HCT116 (cell line): ENCODE measurements around the gene CHST11. TPM values are rescaled to one million over a fixed set of nuclear protein-coding genes. Genes with fewer than 3 reads are reported as not detected.

Source experiments
- ATAC-seq: fragments of 200-7000 bp; cut with Tn5 transposase; 2 replicates; pipeline ENCODE4 v1.9.1; 2020; ENCODE audit warnings: mild to moderate bottlenecking, moderate library complexity
- BruUV-seq: library from RNA; stranded (reverse); fragments of 400-500 nt; replicated peaks from 2 replicates; lab custom pipeline; 2021; lab: Mats Ljungman, UMichigan
- CTCF ChIA-PET: fragments of 300-600 bp; sonication (Branson Sonifier 250); formaldehyde crosslinking; loops from one replicate; lab custom pipeline; 2021; ENCODE audit warnings: antibody characterized with exemption; lab: Charles Lee
- POLR2A ChIA-PET: fragments of 300-600, 350-600 bp; sonication (Branson Sonifier 250); formaldehyde crosslinking; loops from one replicate; lab custom pipeline; 2021; ENCODE audit warnings: antibody characterized with exemption; lab: Charles Lee
- RAD21 ChIA-PET, 2 experiments: fragments of 300-600 bp; sonication (Branson Sonifier 250); formaldehyde crosslinking; loops; one replicate each; lab custom pipeline; 2023; ENCODE audit warnings: low total read pairs in 2 of 2; ENCODE audit not compliant: uncharacterized antibody in 2 of 2, unreplicated experiment in 2 of 2, low non-redundant PET in 1 of 2; lab: Charles Lee
- DNase-seq: peaks from one replicate; pipeline ENCODE4 v3.0.0-alpha.2; 2010; ENCODE audit warnings: low read depth, low spot score
- H2AFZ ChIP-seq: fragments of 200-600 bp; shearing (Covaris generic), sonication (generic); 2 replicates; pipeline ENCODE4 v1.6.1; 2017; ENCODE audit warnings: low read depth, mixed run types, mixed read lengths, antibody characterized with exemption, low read length; ENCODE audit not compliant: poor library complexity, severe bottlenecking
- H3K27ac ChIP-seq: 2 replicates; pipeline ENCODE4 v1.5.1; 2012; ENCODE audit warnings: low read depth, low read length
- H3K27me3 ChIP-seq: fragments of 200-600 bp; sonication (generic); 2 replicates; pipeline ENCODE4 v1.6.1; 2016; ENCODE audit warnings: mixed run types, low read length, mixed read lengths; ENCODE audit not compliant: insufficient read depth
- H3K36me3 ChIP-seq, 2 experiments: fragments of 200-500 bp in 1 of 2; fragments of 200-600 bp in 1 of 2; sonication (Bioruptor generic) in 1 of 2; sonication (generic) in 1 of 2; 2 replicates each; pipeline versions ENCODE4 v1.5.1 to v1.6.1; 2014 to 2016; ENCODE audit warnings: low read length in 2 of 2, inconsistent platforms in 1 of 2, mixed read lengths in 1 of 2, mixed run types in 1 of 2; ENCODE audit not compliant: insufficient read depth in 2 of 2, control insufficient read depth in 1 of 2
- H3K4me1 ChIP-seq, 2 experiments: fragments of 200-600 bp in 1 of 2; sonication (generic) in 1 of 2; 2 replicates each; pipeline versions ENCODE4 v1.5.1 to v1.6.1; 2012 to 2017; ENCODE audit warnings: low read length in 2 of 2, inconsistent platforms in 1 of 2, mild to moderate bottlenecking in 1 of 2, mixed read lengths in 1 of 2, mixed run types in 1 of 2, moderate library complexity in 1 of 2; ENCODE audit not compliant: insufficient read depth in 2 of 2, control insufficient read depth in 1 of 2
- H3K4me2 ChIP-seq: fragments of 200-600 bp; sonication (generic); 2 replicates; pipeline ENCODE4 v1.6.1; 2017; ENCODE audit warnings: mixed run types, low read length, mixed read lengths
- H3K4me3 ChIP-seq, 2 experiments: fragments of 200-600 bp in 1 of 2; sonication (generic) in 1 of 2; replicated peaks in 1 of 2; 2 replicates each; pipeline ENCODE4 v1.5.1; 2011 to 2016; ENCODE audit warnings: low read length in 2 of 2, control low read depth in 1 of 2, low read depth in 1 of 2, mild to moderate bottlenecking in 1 of 2, mixed read lengths in 1 of 2, mixed run types in 1 of 2
- H3K79me2 ChIP-seq: fragments of 200-600 bp; sonication (generic); 2 replicates; pipeline ENCODE4 v1.6.1; 2017; ENCODE audit warnings: mild to moderate bottlenecking, mixed run types, low read length, moderate library complexity, mixed read lengths; ENCODE audit not compliant: insufficient read depth
- H3K9ac ChIP-seq: fragments of 200-600 bp; sonication (generic); 2 replicates; pipeline ENCODE4 v1.6.1; 2016; ENCODE audit warnings: low read length, mixed read lengths
- H3K9me2 ChIP-seq: fragments of 200-600 bp; sonication (generic), shearing (Covaris generic); 2 replicates; pipeline ENCODE4 v1.6.1; 2017; ENCODE audit warnings: mixed run types, mild to moderate bottlenecking, moderate library complexity; ENCODE audit not compliant: insufficient read depth
- H3K9me3 ChIP-seq, 2 experiments: fragments of 200-500 bp in 1 of 2; fragments of 200-600 bp in 1 of 2; sonication (Bioruptor generic) in 1 of 2; sonication (generic) in 1 of 2; 2 replicates each; pipeline ENCODE4 v1.6.1; 2014 to 2017; ENCODE audit warnings: low read length in 2 of 2, mixed read lengths in 2 of 2, inconsistent platforms in 1 of 2, low read depth in 1 of 2, mild to moderate bottlenecking in 1 of 2, mixed run types in 1 of 2, moderate library complexity in 1 of 2; ENCODE audit not compliant: control insufficient read depth in 1 of 2, insufficient read depth in 1 of 2
- H4K20me1 ChIP-seq: fragments of 200-600 bp; sonication (generic), shearing (Covaris generic); 2 replicates; pipeline ENCODE4 v1.6.1; 2017; ENCODE audit warnings: mixed run types, mild to moderate bottlenecking, moderate library complexity; ENCODE audit not compliant: insufficient read depth
- EGR1 ChIP-seq: IDR thresholded peaks from 2 replicates; pipeline ENCODE4 v1.6.1; 2012; ENCODE audit warnings: low read depth
- EZH2phosphoT487 ChIP-seq: fragments of 200-600 bp; IDR thresholded peaks from 2 replicates; pipeline ENCODE4 v1.6.1; 2018; ENCODE audit warnings: antibody characterized with exemption, borderline replicate concordance
- FOSL1 ChIP-seq: IDR thresholded peaks from 2 replicates; pipeline ENCODE4 v1.6.1; 2012; ENCODE audit warnings: low read depth
- POLR2A ChIP-seq: IDR thresholded peaks from 2 replicates; pipeline ENCODE4 v1.7.0; 2011; ENCODE audit warnings: borderline replicate concordance; ENCODE audit not compliant: insufficient read depth, insufficient read length; ENCODE audit errors: extremely low read depth
- POLR2AphosphoS5 ChIP-seq: IDR thresholded peaks from 2 replicates; pipeline ENCODE4 v1.6.1; 2011; ENCODE audit warnings: mild to moderate bottlenecking, low read depth, low read length, moderate library complexity
- RAD21 ChIP-seq: IDR thresholded peaks from 2 replicates; pipeline ENCODE4 v1.6.1; 2012; ENCODE audit warnings: low read depth, mild to moderate bottlenecking
- SP1 ChIP-seq: IDR thresholded peaks from 2 replicates; pipeline ENCODE4 v1.6.1; 2012; ENCODE audit warnings: low read depth
- intact Hi-C: fragments of 100-400 bp; cut with micrococcal nuclease; formaldehyde crosslinking; loops from 2 replicates; pipeline ENCODE4 v1.10.0; 2022
- total RNA-seq: library from RNA; stranded (reverse); gene quantifications from one replicate; pipeline ENCODE4 v1.2.1, GENCODE V29; 2021; ENCODE audit not compliant: unreplicated experiment
- TF ChIP-seq, protein P1 (sequence below): IDR thresholded peaks from 2 replicates; pipeline ENCODE4 v1.6.1; 2012; ENCODE audit warnings: low read depth
- TF ChIP-seq, protein P2 (sequence below), 3 experiments: fragments of 200-600 bp in 1 of 3; sonication (generic) in 1 of 3; IDR thresholded peaks in 2 of 3; conservative IDR thresholded peaks in 1 of 3; 2 replicates each; pipeline ENCODE4 v1.5.1; 2012 to 2017; ENCODE audit warnings: low read depth in 2 of 3, low read length in 2 of 3, antibody characterized with exemption in 1 of 3, borderline replicate concordance in 1 of 3, control low read depth in 1 of 3, mild to moderate bottlenecking in 1 of 3, mixed read lengths in 1 of 3, mixed run types in 1 of 3, moderate library complexity in 1 of 3; ENCODE audit not compliant: insufficient read depth in 1 of 3
- TF ChIP-seq, protein P3 (sequence below): IDR thresholded peaks from 2 replicates; pipeline ENCODE4 v1.6.1; 2012

The CHST11 gene
- total RNA-seq, 1 experiment from 2014 or later: 10.1 TPM

DNA sequence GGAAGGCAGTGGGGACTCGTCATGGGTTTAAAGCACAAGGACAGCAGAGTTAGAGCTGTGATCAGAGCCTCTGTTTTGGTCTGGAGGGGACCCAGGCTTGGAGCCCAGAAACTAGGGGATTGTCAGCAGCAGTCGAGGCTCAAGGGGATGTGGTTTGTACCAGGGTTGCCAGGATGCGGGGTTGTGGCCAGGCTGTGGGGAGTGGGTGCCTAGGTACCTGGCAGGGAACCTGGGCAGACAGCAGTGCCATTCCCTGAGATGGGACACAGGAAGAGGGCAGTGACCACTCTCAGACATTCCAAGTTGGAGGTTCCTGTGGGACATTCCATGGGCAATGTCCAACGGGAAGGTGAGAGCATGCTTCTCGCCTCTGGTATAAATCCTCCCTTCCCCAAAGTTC lies 279.1 kb downstream of the CHST11 start (continued):
- TF ChIP-seq, protein P1, sequence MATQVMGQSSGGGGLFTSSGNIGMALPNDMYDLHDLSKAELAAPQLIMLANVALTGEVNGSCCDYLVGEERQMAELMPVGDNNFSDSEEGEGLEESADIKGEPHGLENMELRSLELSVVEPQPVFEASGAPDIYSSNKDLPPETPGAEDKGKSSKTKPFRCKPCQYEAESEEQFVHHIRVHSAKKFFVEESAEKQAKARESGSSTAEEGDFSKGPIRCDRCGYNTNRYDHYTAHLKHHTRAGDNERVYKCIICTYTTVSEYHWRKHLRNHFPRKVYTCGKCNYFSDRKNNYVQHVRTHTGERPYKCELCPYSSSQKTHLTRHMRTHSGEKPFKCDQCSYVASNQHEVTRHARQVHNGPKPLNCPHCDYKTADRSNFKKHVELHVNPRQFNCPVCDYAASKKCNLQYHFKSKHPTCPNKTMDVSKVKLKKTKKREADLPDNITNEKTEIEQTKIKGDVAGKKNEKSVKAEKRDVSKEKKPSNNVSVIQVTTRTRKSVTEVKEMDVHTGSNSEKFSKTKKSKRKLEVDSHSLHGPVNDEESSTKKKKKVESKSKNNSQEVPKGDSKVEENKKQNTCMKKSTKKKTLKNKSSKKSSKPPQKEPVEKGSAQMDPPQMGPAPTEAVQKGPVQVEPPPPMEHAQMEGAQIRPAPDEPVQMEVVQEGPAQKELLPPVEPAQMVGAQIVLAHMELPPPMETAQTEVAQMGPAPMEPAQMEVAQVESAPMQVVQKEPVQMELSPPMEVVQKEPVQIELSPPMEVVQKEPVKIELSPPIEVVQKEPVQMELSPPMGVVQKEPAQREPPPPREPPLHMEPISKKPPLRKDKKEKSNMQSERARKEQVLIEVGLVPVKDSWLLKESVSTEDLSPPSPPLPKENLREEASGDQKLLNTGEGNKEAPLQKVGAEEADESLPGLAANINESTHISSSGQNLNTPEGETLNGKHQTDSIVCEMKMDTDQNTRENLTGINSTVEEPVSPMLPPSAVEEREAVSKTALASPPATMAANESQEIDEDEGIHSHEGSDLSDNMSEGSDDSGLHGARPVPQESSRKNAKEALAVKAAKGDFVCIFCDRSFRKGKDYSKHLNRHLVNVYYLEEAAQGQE: no peak
- TF ChIP-seq POLR2A (no peak), EZH2phosphoT487 (no peak), FOSL1 (no peak), POLR2AphosphoS5 (no peak), RAD21 (no peak), EGR1 (no peak), SP1 (no peak)
- TF ChIP-seq, protein P2, sequence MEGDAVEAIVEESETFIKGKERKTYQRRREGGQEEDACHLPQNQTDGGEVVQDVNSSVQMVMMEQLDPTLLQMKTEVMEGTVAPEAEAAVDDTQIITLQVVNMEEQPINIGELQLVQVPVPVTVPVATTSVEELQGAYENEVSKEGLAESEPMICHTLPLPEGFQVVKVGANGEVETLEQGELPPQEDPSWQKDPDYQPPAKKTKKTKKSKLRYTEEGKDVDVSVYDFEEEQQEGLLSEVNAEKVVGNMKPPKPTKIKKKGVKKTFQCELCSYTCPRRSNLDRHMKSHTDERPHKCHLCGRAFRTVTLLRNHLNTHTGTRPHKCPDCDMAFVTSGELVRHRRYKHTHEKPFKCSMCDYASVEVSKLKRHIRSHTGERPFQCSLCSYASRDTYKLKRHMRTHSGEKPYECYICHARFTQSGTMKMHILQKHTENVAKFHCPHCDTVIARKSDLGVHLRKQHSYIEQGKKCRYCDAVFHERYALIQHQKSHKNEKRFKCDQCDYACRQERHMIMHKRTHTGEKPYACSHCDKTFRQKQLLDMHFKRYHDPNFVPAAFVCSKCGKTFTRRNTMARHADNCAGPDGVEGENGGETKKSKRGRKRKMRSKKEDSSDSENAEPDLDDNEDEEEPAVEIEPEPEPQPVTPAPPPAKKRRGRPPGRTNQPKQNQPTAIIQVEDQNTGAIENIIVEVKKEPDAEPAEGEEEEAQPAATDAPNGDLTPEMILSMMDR (IDR thresholded peaks at IDR 0.05 in 2 of 3, conservative IDR thresholded peaks at IDR 0.05 in 1 of 3; ENCODE audit: borderline replicate concordance in 1 of 3, insufficient read depth in 1 of 3, low read depth in 2 of 3, low read length in 2 of 3): no peak

DNA sequence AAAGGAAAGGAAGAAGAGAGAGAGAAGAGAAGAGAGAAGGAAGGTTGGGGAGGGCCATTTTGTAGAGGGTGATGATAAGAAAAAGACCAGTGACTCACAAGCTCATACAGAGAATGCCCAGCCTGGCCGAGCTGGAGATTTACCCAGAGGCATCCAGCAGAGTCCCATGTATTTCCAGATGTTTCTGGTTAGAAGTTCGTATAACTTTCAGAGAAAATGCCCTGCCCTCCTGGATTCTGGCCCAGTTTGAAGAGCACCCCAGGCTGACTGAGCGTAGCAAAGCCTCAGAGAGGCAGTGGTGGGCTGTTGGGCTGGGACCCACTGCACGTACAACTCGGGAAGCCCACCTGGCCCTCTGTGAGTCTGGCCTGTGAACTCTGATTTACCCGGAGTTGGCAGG lies 279.6 kb downstream of the CHST11 start:
- intact Hi-C loops: no loop called here
- ChIA-PET CTCF (no interaction called here), POLR2A (no interaction called here), RAD21 (no interaction called here)
- no peak overlapping the region for H3K4me2 ChIP-seq
- no peaks in the 10 kb centered on the region for H3K79me2 ChIP-seq
- TF ChIP-seq, protein P3, sequence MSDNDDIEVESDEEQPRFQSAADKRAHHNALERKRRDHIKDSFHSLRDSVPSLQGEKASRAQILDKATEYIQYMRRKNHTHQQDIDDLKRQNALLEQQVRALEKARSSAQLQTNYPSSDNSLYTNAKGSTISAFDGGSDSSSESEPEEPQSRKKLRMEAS: no peak
- TF ChIP-seq, protein P1: no peak
- TF ChIP-seq RAD21: no peak
- no peak for TF ChIP-seq EGR1
- no peak for TF ChIP-seq SP1
- no peak for TF ChIP-seq POLR2A
- H2AFZ ChIP-seq: no peak overlapping the region
- H3K27me3 ChIP-seq: no peaks in the 10 kb centered on the region
- H3K9me2 ChIP-seq: no peaks in the 10 kb centered on the region
- H3K4me3 ChIP-seq: no peak overlapping the region
- BruUV-seq: no TSS peak
- no peaks in the 10 kb centered on the region for H3K9me3 ChIP-seq
- no peak overlapping the region for H3K27ac ChIP-seq
- H4K20me1 ChIP-seq: no peaks in the 10 kb centered on the region
- H3K36me3 ChIP-seq: no peaks in the 10 kb centered on the region
- no peak overlapping the region for H3K9ac ChIP-seq
- H3K4me1 ChIP-seq: no peaks in the 10 kb centered on the region; a peak in 1 of 4 replicates
- DNase-seq (no peak), ATAC-seq (no peak)
